Peyer's patch (tissue), 4 donors: ENCODE measurements around the gene ZNF407.

Experiments used
- CTCF ChIP-seq, 6 experiments: fragments of 450-650 bp in 4 of 6; fragments of 200-600 bp in 2 of 6; sonication (generic) in 1 of 6; IDR thresholded peaks; one replicate each; pipeline ENCODE4 v1.5.1; 2017 to 2019; ENCODE audit warnings: antibody characterized with exemption in 6 of 6, mild to moderate bottlenecking in 3 of 6, moderate library complexity in 1 of 6
- POLR2A ChIP-seq, 2 donors: fragments of 450-650 bp; IDR thresholded peaks; one replicate each; pipeline ENCODE4 v1.5.1; 2017; ENCODE audit warnings: antibody characterized with exemption in 2 of 2, mild to moderate bottlenecking in 2 of 2, moderate library complexity in 2 of 2

GRCh38 chr18:74682991-74683297, 85.3 kb downstream of the ZNF407 start:
- no peak for TF ChIP-seq CTCF (IDR thresholded peaks at IDR 0.05)
- no peak for TF ChIP-seq POLR2A (IDR thresholded peaks at IDR 0.05)
